ENCODE results near the gene SYP. TPM values are rescaled to one million over a fixed set of nuclear protein-coding genes. Genes with fewer than 3 reads are reported as not detected.
"Not testable (repeated sequence)": the region's sequence is repeated elsewhere in the genome, so short reads cannot be mapped to it uniquely, and the experiment has no call there.

SYP gene
- polyA plus RNA-seq, 3 donors from 2014 or later: 0.29 to 0.43 TPM; not detected in 1

- Mint-ChIP-seq H3K27me3 (ENCODE audit: low read depth in 3 of 3) (peaks cover 10 to 20% (median 17%) of the 10 kb centered on the region in 3 donors), H3K9me3 (no peaks in the 10 kb centered on the region), H3K4me1 (peaks cover 25 to 32% of the 10 kb centered on the region in 2 donors), H3K4me3 (peak overlapping the region; percentile 79 to 96 (median 90)), H3K36me3 (no peaks in the 10 kb centered on the region), H3K27ac (peak overlapping the region; percentile 90 to 100 (median 99))
- DNase-seq: peak; percentile 83 to 84 (median 83)
Observed at GRCh38 chrX:49165901-49166881, 33.8 kb downstream of the SYP start.

DNA sequence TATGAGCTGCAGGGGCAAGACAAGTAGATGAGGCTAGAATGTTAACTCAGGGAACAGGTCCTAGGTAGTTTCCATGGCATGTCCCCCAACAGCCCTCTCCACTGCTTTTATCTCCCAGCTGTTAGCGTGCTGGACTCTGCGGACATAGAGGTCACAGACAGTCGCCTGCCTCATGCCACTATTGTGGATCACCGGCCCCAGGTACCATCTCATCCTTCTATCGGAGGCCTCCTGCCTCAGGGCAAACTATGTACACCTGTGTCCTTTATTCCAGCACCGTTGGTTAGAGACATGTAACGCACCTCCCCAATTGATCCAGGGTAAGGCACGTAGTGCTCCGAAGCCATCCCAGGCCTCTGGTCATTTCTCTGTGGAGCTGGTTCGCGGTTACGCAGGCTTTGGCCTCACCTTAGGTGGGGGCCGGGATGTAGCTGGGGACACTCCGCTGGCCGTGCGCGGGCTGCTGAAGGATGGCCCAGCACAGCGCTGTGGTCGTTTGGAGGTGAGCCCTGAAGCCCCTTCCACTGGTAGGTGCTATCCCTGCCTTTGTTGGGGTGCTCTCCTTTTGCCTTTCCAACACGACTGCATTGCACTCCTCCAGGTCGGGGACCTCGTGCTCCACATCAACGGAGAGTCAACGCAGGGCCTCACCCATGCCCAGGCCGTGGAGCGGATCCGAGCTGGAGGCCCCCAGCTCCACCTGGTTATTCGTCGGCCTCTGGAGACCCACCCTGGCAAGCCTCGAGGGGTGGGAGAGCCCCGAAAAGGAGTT lies 35.2 kb downstream of the SYP start:
- H3K9me3 Mint-ChIP-seq: no peaks in the 10 kb centered on the region
- H3K27ac Mint-ChIP-seq: peak overlapping the region; percentile 89 to 99 (median 94)
- peaks cover 10 to 20% (median 17%) of the 10 kb centered on the region in 3 donors for H3K27me3 Mint-ChIP-seq (ENCODE audit: low read depth in 3 of 3)
- peak overlapping the region in 4 of 5 donors; percentile 79 to 82 (median 81) for H3K4me3 Mint-ChIP-seq
- no peaks in the 10 kb centered on the region for H3K36me3 Mint-ChIP-seq
- DNase-seq: no peak
- H3K4me1 Mint-ChIP-seq: peaks cover 25 to 32% of the 10 kb centered on the region in 2 donors

DNA sequence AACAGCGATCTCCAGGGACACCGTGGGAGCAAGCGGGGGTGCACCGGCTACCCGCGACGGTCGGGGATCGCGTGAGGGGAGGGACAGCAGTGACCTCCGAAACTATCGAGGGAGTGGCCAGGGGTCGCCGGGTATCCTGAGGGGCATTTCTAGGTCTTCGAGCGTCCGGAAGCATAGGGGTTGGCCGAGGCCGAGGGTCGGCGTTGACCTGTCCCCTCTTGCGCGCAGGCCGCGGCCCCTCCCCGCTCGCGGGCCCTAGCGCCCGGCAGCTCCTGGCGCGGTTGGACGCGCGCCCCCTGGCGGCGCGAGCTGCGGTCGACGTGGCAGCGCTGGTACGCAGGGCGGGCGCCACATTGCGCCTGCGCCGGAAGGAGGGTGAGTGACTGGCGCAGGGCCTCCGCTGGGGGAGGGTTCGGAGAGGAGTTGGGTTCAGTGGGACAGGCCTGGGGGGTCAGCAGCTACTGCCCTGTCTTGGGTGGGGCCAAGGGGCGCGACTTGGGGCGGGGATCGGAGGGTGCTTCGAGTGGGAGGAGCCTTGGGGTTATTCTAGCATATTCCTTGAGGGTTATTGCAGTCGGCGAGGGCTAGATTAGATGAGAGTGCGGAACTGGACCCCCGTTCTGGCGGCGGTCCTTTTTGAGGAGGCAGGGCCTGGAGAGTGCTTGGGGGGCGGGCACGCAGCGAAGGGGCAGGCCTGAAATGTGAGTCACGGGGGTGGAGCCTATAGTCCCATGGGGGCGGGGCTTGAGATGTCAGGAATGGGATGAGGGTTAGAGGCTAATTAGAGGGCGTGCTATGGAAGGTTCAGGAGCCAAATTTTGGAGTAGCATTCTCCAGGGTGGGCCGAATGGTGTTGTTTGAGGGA lies 36.2 kb downstream of the SYP start:
- H3K27ac Mint-ChIP-seq: peak overlapping the region; percentile 89 to 99 (median 94)
- peaks cover 10 to 25% (median 17%) of the 10 kb centered on the region in 3 donors for H3K27me3 Mint-ChIP-seq (ENCODE audit: low read depth in 3 of 3)
- H3K4me3 Mint-ChIP-seq: peak overlapping the region; percentile 75 to 82 (median 81)
- H3K9me3 Mint-ChIP-seq: no peaks in the 10 kb centered on the region
- no peaks in the 10 kb centered on the region for H3K36me3 Mint-ChIP-seq
- H3K4me1 Mint-ChIP-seq: peaks cover 25 to 29% of the 10 kb centered on the region in 2 donors
- peak; percentile 82 to 88 (median 86) for DNase-seq

DNA sequence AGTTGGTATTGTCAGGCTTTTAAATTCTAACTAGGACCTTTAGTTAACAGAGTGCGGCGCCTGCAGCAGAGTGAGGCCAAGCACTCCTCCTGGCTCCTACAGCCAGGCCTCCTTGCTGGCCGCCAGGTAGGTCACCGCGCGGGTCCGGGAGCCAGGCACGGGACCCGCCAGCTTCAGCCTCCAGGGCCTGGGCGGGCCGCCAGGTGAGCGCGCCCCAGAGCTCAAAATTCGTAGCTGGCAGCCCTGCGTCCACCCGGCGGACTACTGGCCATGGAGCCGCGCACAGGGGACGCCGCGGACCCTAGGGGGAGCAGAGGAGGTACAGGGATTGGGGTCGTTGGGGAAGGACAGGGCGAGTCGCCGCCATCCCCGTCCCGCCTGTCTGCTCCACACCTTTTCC lies 37.4 kb downstream of the SYP start, which contains the start of gene MAGIX:
TSS of gene MAGIX (plus strand) at position 139 of the 400 bp plus-strand sequence. CDS start at position 271, 132 bp downstream.
- Mint-ChIP-seq H3K4me1 (peaks cover 20 to 23% of the 10 kb centered on the region in 2 donors), H3K36me3 (no peaks in the 10 kb centered on the region), H3K27me3 (ENCODE audit: low read depth in 3 of 3) (peaks cover 8 to 25% (median 17%) of the 10 kb centered on the region in 3 donors), H3K4me3 (peak within 1 kb of the TSS; percentile 65 to 81 (median 74)), H3K27ac (peak within 1 kb of the TSS; percentile 45 to 99 (median 74)), H3K9me3 (no peaks in the 10 kb centered on the region)
- no peak for DNase-seq

- no peak overlapping the region for H3K4me3 Mint-ChIP-seq
- no peaks in the 10 kb centered on the region for H3K36me3 Mint-ChIP-seq
- no peaks in the 10 kb centered on the region for H3K9me3 Mint-ChIP-seq
- H3K27ac Mint-ChIP-seq: no peak overlapping the region
- peaks cover 10 to 15% of the 10 kb centered on the region in 2 donors for H3K4me1 Mint-ChIP-seq
- DNase-seq: no peak
- peaks cover 2 to 15% (median 7%) of the 10 kb centered on the region in 3 donors for H3K27me3 Mint-ChIP-seq (ENCODE audit: low read depth in 3 of 3)
Observed at GRCh38 chrX:49161632-49162031, 38.4 kb downstream of the SYP start.

DNA sequence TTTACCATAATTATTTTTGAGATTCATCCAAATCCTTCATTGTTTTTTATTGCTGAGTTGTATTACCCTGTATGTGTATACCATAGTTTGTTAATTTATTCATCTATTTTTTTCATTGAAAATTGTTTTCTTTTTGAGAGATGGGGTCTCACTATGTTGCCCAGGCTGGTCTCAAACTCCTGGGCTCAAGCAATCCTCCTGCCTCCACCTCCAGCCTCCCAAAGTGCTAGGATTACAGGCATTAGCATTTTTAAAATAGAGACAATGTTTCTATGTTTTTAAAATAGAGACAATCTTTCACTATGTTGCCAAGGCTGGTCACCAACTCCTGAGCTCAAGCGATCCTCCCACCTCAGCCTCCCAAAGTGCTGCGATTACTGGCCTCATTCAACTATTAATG lies 39.1 kb downstream of the SYP start:
- H3K27me3 Mint-ChIP-seq (ENCODE audit: low read depth in 3 of 3): peaks cover 0 to 14% (median 10%) of the 10 kb centered on the region in 3 donors
- no peak overlapping the region for H3K27ac Mint-ChIP-seq
- H3K4me1 Mint-ChIP-seq: peaks cover 9 to 14% of the 10 kb centered on the region in 2 donors
- no peak for DNase-seq
- no peak overlapping the region for H3K4me3 Mint-ChIP-seq
- H3K9me3 Mint-ChIP-seq: no peaks in the 10 kb centered on the region
- no peaks in the 10 kb centered on the region for H3K36me3 Mint-ChIP-seq

- Mint-ChIP-seq H3K27ac (no peak overlapping the region), H3K36me3 (no peaks in the 10 kb centered on the region), H3K4me3 (peak overlapping the region in 2 of 5 donors; percentile 33 to 34), H3K27me3 (ENCODE audit: low read depth in 3 of 3) (peaks cover 2 to 11% (median 5%) of the 10 kb centered on the region in 3 donors), H3K4me1 (peaks cover 12 to 16% of the 10 kb centered on the region in 2 donors), H3K9me3 (no peaks in the 10 kb centered on the region)
- DNase-seq: no peak
Observed at GRCh38 chrX:49157194-49157593, 42.8 kb downstream of the SYP start.

- DNase-seq: peak; percentile 86 to 89 (median 87)
- H3K4me1 Mint-ChIP-seq: peaks cover 12 to 16% of the 10 kb centered on the region in 2 donors
- peaks cover 2 to 11% (median 5%) of the 10 kb centered on the region in 3 donors for H3K27me3 Mint-ChIP-seq (ENCODE audit: low read depth in 3 of 3)
- no peaks in the 10 kb centered on the region for H3K36me3 Mint-ChIP-seq
- peak overlapping the region; percentile 89 to 92 (median 92) for H3K4me3 Mint-ChIP-seq
- no peaks in the 10 kb centered on the region for H3K9me3 Mint-ChIP-seq
- H3K27ac Mint-ChIP-seq: peak overlapping the region; percentile 89 to 97 (median 92)
Observed at GRCh38 chrX:49155900-49156837, 43.8 kb downstream of the SYP start.

DNA sequence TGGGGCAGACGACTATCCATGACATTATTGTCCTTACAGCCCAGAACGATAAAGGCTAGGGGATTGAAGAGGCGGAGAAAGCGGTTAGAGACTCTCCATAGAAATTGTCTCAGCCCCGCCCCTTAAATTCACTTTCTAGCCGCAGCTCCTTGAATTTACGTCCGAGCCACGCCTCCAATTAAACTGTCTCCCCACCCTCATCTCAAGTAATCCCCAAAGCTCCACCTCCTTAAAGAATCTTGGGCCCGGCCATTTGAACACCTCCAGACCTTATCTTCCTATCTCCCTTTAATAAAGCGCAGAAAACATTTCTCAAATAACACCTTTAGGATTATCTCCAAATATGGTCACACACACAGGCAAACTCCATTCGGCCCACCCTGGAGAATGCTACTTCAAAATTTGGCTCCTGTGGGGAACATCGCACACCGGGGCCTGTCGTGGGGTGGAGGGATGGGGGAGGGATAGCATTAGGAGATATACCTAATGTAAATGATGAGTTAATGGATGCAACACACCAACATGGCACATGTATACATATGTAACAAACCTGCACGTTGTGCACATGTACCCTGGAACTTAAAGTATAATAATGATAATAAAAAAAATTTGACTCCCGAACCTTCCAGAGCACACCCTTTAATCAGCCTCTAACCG lies 44.6 kb downstream of the SYP start:
- peaks cover 2 to 13% (median 5%) of the 10 kb centered on the region in 3 donors for H3K27me3 Mint-ChIP-seq (ENCODE audit: low read depth in 3 of 3)
- no peaks in the 10 kb centered on the region for H3K9me3 Mint-ChIP-seq
- peak in 2 of 3 donors; percentile 25 to 31 for DNase-seq
- peaks cover 12 to 16% of the 10 kb centered on the region in 2 donors for H3K4me1 Mint-ChIP-seq
- H3K27ac Mint-ChIP-seq: peak overlapping the region; percentile 89 to 97 (median 92)
- H3K4me3 Mint-ChIP-seq: peak overlapping the region; percentile 89 to 92 (median 92)
- no peaks in the 10 kb centered on the region for H3K36me3 Mint-ChIP-seq

- Mint-ChIP-seq H3K9me3 (no peaks in the 10 kb centered on the region), H3K4me1 (peaks cover 12 to 16% of the 10 kb centered on the region in 2 donors), H3K27me3 (ENCODE audit: low read depth in 3 of 3) (peaks cover 2 to 8% (median 5%) of the 10 kb centered on the region in 3 donors), H3K4me3 (no peak overlapping the region), H3K27ac (no peak overlapping the region), H3K36me3 (no peaks in the 10 kb centered on the region)
- DNase-seq: no peak
Observed at GRCh38 chrX:49153467-49153866, 46.5 kb downstream of the SYP start.

- not testable (repeated sequence) for H3K4me3 Mint-ChIP-seq; H3K27ac Mint-ChIP-seq; DNase-seq; H3K4me1 Mint-ChIP-seq; H3K27me3 Mint-ChIP-seq (ENCODE audit: low read depth in 3 of 3); H3K36me3 Mint-ChIP-seq; H3K9me3 Mint-ChIP-seq
Observed at GRCh38 chrX:49149291-49149690, 50.7 kb downstream of the SYP start.

Data from immature natural killer cell (primary cell).